Measurements from ENCODE around the gene PPIL6. TPM values are rescaled to one million over a fixed set of nuclear protein-coding genes. Genes with fewer than 3 reads are reported as not detected.

Gene PPIL6
- not detected for total RNA-seq

DNA sequence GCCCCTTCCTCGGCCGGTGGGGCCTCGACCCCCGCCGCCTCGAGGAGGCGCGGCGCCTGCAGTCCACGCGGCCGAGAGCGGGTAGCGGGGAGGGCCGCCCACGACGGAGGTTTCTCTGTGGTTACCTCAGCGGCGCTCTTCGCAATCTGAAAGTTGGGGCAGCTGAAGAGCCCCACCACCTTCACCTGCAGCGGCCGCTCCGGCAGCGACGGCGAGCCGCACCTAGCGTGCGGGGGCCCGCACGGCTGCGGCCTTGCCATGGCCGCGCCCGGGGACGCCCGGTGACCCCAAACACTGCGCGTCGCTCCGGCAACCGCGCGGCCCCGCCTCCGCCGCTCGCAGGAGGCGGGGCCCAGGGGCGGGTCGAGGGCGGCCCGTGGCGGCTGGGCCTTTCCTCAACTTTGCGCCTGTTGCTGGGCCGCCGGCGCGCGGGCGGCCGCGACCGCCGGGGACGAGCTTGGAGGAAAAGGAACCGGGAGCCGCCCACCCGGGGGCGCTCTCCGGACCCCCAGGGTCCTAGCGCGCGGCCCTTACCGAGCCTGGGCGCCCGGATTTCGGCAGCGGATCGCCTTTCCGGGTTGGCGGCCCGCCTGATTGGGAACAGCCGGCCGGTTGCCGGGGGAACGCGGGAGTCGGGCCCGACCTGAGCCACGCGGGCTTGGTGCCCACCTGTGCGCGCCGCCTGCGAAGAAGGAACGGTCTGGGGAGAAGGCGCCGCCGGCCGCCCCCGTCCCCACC, at the start of gene PPIL6, which contains the start of gene SMPD2:
TSS of gene PPIL6 (minus strand) at position 298 of the 738 bp plus-strand sequence. CDS start at position 260, 38 bp downstream.
TSS of gene SMPD2 (plus strand) at position 394 of the 738 bp plus-strand sequence. CDS start 398 bp downstream, outside the sequence.

DNA sequence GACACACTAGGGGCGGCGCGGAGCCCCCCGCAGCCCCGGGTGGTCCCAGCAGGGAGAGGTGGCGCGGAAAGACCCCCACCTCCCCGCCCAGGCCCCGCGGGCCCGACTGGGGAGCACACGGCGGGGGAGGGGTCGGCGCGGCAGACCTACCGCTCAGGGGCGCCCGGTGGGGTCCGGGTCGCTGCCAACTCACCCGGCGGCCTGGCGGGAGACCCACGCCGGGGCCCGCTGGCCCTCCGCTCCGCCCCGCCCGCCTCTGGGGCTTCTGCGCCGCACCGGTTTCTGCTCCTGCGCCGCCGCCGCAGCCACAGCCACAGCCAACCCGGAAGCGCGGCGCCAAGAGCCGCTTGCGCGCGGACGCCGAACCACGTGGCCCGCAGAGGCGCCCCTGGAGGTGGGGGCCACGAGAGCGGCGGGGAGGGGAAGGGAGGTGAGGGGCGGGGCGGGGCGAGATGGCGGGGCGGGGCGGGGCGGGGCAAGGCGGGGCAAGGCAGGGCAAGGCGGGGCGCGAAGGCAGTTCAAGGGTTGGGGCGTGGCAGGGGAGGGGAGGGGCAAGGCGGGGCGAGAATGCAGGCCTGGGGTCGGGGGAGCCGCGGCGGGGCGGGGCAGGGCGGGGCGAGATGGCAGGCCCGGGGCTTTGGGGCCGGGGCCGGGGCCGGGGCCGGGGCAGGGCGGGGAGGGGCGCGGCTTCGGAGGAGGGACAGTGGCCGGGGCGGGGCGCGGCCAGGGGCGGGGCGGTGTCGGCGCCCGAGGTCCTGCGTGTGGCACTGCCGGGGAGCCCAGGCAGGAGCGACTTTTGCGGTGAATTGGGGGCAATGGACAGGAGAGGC, 42.7 kb upstream of the PPIL6 start, which contains the start of gene ZBTB24:
TSS of gene ZBTB24 (minus strand) at position 315 of the 830 bp plus-strand sequence. CDS start 1,193 bp downstream, outside the sequence.

DNA sequence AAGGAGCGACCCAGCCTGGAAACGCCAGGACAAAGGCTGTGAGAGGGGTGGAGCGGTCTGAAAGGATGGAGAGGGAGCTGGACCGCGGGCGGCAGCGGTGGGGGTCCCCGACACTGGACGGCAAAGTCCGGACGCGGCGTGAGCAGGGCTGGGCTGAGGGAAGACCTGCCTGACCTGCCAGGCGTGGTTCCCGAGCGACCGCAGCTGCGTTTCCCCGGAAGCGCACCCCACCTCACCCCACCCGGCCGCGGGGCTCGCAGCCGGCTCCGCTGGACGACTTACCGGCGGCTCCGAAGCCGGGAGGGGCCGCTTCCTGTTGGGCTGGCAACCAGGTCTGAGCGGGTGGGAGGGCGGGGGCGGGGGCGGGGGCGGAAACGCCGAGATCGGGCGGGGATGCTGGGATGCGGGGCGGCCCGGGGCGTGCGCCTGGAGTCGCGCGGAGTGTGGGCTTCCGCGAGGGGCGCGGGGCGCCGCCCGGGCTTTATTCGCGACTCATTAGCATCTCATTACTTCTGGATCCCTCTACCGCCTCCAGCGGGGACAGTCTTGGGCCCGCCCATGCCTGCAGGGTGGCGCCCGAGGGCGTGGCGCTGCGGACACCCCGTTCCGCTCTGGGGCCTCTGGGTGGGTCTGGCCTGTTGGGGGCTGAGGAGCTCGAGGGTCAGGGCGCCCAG, 15.1 kb upstream of the PPIL6 start, which contains the start of gene MICAL1:
TSS of gene MICAL1 (minus strand) at position 336 of the 674 bp plus-strand sequence. CDS start 1,576 bp downstream, outside the sequence.

DNA sequence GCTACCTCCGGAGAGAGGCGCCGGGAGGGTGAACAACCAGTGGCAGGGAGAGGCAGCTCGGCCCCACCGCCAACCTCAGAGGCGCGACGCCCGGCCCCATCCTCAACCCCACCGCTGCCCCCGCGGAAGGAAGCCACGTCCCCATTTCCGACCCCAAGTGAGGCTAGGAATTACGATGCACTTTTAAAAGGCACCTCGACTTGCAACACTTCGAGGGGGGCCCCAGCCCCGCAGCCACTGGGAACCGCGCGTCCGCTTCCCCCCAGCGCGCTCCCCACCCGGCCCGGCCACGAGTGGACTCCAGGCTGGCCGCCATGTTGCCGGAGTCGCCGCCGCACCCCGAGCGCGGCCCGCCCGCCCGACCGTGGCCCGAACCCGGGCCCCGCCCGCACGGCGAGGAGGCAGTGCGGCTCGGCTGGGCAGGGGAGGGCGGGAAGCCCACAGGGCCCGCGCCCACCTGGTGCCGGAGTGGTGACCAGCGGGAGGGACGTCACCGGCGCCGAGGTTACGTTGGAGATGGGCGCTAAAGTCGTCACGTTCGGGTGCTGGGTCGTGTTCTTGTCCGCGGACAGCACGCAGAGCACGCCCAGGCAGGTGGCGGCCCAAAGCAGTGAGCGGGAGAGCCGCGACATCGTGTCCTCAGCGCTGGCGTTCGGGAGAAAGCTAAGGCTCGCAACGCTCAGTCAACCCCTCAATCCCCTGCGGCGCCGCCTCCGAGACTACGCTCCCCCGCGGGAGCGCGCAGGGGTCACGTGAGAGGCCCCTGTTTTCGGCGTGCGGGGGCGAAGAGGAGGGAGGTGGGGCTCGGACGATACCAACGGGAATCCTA, 58.5 kb downstream of the PPIL6 start, which contains the start of gene CD164:
TSS of gene CD164 (minus strand) at position 721 of the 829 bp plus-strand sequence. CDS start at position 632, 89 bp downstream.

Other genes with a start within 250 kb of the PPIL6 start
- gene CD164, start 58.2 kb downstream of the PPIL6 start, total RNA-seq: 100 to 1,000 TPM; 246 to 256 TPM
- gene SMPD2, start 96 bp upstream of the PPIL6 start, total RNA-seq: 10 to 100 TPM; 16.3 to 17.6 TPM
- gene MICAL1, start 15.1 kb upstream of the PPIL6 start, total RNA-seq: 100 to 1,000 TPM; 110 to 116 TPM
- gene ZBTB24, start 42.6 kb upstream of the PPIL6 start, total RNA-seq: 10 to 100 TPM; 16.6 to 17.8 TPM

All from activated naive CD4-positive, alpha-beta T cell treated with anti-CD3 and anti-CD28 coated beads, Interleukin-2, amount 10 ng/mL, durations not matched to agents 5 hours and 36 hours (primary cell).